Panc1 (cell line): ENCODE results near the gene TEDC1.

Experiments
- POLR2AphosphoS5 ChIP-seq: IDR thresholded peaks from 2 replicates; pipeline ENCODE4 v1.6.1; 2012; ENCODE audit warnings: mild to moderate bottlenecking, low read depth, low read length, moderate library complexity
- REST ChIP-seq, 2 experiments: IDR thresholded peaks; 2 replicates each; pipeline ENCODE4 v1.6.1; 2011 to 2012; ENCODE audit warnings: low read depth in 2 of 2, control low read depth in 1 of 2, low read length in 1 of 2, mild to moderate bottlenecking in 1 of 2, moderate library complexity in 1 of 2; ENCODE audit not compliant: insufficient read depth in 1 of 2
- TCF7L2 ChIP-seq: IDR thresholded peaks from 2 replicates; pipeline ENCODE4 v1.6.1; 2011; ENCODE audit warnings: mild to moderate bottlenecking, low read depth, low read length, inconsistent platforms
- TF ChIP-seq, protein P1 (sequence below): fragments of 450-650 bp; IDR thresholded peaks from 2 replicates; pipeline ENCODE4 v1.5.1; 2017; ENCODE audit warnings: mild to moderate bottlenecking

- TF ChIP-seq, protein P1, sequence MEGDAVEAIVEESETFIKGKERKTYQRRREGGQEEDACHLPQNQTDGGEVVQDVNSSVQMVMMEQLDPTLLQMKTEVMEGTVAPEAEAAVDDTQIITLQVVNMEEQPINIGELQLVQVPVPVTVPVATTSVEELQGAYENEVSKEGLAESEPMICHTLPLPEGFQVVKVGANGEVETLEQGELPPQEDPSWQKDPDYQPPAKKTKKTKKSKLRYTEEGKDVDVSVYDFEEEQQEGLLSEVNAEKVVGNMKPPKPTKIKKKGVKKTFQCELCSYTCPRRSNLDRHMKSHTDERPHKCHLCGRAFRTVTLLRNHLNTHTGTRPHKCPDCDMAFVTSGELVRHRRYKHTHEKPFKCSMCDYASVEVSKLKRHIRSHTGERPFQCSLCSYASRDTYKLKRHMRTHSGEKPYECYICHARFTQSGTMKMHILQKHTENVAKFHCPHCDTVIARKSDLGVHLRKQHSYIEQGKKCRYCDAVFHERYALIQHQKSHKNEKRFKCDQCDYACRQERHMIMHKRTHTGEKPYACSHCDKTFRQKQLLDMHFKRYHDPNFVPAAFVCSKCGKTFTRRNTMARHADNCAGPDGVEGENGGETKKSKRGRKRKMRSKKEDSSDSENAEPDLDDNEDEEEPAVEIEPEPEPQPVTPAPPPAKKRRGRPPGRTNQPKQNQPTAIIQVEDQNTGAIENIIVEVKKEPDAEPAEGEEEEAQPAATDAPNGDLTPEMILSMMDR, result no peak
- TF ChIP-seq POLR2AphosphoS5 (no peak), REST (IDR thresholded peaks at IDR 0.05; ENCODE audit: insufficient read depth in 1 of 2, low read depth in 2 of 2, low read length in 1 of 2) (no peak), TCF7L2 (no peak)
Measured at GRCh38 chr14:105468621-105469241, 22.3 kb upstream of the TEDC1 start.
